ENCODE measurements around the gene BANP. TPM values are rescaled to one million over a fixed set of nuclear protein-coding genes. Genes with fewer than 3 reads are reported as not detected.

The BANP gene
- total and polyA plus RNA-seq, 12 donors = 10.4 to 29.8 (median 21.7) TPM

DNA sequence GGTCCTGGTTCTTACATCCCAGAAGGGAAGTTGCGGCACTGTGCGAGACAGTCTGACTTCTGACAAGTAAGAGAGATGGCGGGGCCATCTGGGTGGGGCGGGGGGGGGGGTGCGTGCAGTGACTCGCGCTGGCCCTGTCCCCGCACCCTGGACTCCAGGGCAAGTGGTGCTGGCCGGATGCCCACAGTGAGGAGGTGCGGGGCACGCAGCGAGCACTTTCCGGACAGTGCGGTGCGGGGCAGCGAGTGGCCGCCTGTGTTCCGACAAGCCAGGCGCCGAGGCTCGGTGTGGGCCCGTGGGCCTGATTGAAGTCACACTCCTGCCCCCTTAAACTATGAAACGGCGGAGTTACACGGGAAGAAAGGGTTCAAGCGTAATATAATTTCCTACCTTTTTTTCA lies 106.4 kb downstream of the BANP start:
- Histone ChIP-seq H3K9me3 (replicated peaks in 1 of 3) (no peaks in the 10 kb centered on the region), H3K27me3 (no peaks in the 10 kb centered on the region), H3K4me3 (no peak overlapping the region), H3K36me3 (replicated peaks in 1 of 2) (peaks cover 0 to 6% of the 10 kb centered on the region in 2 donors), H3K4me1 (replicated peaks in 1 of 2) (peaks cover 4 to 6% of the 10 kb centered on the region in 2 donors), H3K27ac (no peak overlapping the region)
- DNase-seq = no peak
- TF ChIP-seq, protein P1, sequence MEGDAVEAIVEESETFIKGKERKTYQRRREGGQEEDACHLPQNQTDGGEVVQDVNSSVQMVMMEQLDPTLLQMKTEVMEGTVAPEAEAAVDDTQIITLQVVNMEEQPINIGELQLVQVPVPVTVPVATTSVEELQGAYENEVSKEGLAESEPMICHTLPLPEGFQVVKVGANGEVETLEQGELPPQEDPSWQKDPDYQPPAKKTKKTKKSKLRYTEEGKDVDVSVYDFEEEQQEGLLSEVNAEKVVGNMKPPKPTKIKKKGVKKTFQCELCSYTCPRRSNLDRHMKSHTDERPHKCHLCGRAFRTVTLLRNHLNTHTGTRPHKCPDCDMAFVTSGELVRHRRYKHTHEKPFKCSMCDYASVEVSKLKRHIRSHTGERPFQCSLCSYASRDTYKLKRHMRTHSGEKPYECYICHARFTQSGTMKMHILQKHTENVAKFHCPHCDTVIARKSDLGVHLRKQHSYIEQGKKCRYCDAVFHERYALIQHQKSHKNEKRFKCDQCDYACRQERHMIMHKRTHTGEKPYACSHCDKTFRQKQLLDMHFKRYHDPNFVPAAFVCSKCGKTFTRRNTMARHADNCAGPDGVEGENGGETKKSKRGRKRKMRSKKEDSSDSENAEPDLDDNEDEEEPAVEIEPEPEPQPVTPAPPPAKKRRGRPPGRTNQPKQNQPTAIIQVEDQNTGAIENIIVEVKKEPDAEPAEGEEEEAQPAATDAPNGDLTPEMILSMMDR (IDR thresholded peaks at IDR 0.05) = no peak
- no peak for TF ChIP-seq POLR2A (IDR thresholded peaks at IDR 0.05)
- intact Hi-C loops (cut with DNase I) = no loop called here
- WGBS, 4 donors = 94 to 98% (median 96%) methylated on average over 21 to 26 of the region's 26 CpGs

DNA sequence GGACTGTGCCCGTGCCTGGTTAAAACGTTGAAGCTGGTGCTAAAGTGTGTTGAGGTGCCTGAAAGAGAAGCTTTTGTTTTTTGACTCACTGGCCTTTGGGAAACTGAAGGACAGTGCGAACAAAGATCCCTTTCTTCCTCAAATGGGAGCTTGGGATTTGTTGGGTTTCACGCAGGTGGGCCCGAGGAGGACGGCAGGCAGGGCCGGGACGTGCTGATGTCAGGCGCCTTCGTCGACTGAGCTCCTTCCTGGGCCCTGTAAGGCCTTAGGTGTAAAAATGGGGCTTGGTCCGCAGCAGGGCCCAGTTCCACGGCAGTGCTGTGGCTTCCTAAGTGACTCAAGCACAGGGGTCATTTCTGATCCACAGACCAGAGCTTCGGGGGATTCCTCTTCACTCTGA lies 106.9 kb downstream of the BANP start:
- no peaks in the 10 kb centered on the region for H3K9me3 ChIP-seq (replicated peaks in 1 of 3)
- H3K27ac ChIP-seq = no peak overlapping the region
- peaks cover 4 to 6% of the 10 kb centered on the region in 2 donors for H3K4me1 ChIP-seq (replicated peaks in 1 of 2)
- H3K36me3 ChIP-seq (replicated peaks in 1 of 2) = peaks cover 0 to 6% of the 10 kb centered on the region in 2 donors
- no peaks in the 10 kb centered on the region for H3K27me3 ChIP-seq
- no peak for TF ChIP-seq POLR2A (IDR thresholded peaks at IDR 0.05)
- TF ChIP-seq, protein P1 (IDR thresholded peaks at IDR 0.05) = no peak
- H3K4me3 ChIP-seq = no peak overlapping the region
- DNase-seq = no peak
- WGBS, 4 donors = 89 to 92% (median 90%) methylated on average over 14 of the region's 14 CpGs
- intact Hi-C loops (cut with DNase I) = no loop called here

DNA sequence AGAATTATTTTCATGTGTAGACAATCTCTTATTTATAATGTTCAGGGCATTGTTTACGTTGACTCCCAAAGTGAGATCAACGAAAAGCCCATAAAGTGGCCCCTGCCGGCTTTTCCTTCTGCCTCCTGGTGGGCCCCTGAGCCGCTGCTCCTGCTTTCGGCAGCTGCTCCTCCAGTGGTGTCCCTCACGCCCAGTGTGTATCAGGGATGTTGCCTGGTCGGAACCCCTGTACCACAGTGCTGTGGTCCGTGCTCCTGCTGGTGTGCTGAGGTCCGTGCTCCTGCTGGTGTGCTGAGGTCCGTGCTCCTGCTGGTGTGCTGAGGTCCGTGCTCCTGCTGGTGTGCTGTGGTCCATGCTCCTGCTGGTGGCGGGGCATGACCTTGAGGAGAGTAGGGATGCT lies 107.6 kb downstream of the BANP start:
- no peak for TF ChIP-seq POLR2A (IDR thresholded peaks at IDR 0.05)
- TF ChIP-seq, protein P1 (IDR thresholded peaks at IDR 0.05) = no peak
- no peak for DNase-seq
- Histone ChIP-seq H3K9me3 (replicated peaks in 1 of 3) (no peaks in the 10 kb centered on the region), H3K36me3 (replicated peaks in 1 of 2) (peaks cover 0 to 6% of the 10 kb centered on the region in 2 donors), H3K4me3 (no peak overlapping the region), H3K4me1 (replicated peaks in 1 of 2) (peaks cover 4 to 6% of the 10 kb centered on the region in 2 donors), H3K27ac (no peak overlapping the region), H3K27me3 (no peaks in the 10 kb centered on the region)
- intact Hi-C loops (cut with DNase I) = no loop called here
- WGBS, 4 donors = 91 to 98% (median 95%) methylated on average over 9 to 12 of the region's 12 CpGs

DNA sequence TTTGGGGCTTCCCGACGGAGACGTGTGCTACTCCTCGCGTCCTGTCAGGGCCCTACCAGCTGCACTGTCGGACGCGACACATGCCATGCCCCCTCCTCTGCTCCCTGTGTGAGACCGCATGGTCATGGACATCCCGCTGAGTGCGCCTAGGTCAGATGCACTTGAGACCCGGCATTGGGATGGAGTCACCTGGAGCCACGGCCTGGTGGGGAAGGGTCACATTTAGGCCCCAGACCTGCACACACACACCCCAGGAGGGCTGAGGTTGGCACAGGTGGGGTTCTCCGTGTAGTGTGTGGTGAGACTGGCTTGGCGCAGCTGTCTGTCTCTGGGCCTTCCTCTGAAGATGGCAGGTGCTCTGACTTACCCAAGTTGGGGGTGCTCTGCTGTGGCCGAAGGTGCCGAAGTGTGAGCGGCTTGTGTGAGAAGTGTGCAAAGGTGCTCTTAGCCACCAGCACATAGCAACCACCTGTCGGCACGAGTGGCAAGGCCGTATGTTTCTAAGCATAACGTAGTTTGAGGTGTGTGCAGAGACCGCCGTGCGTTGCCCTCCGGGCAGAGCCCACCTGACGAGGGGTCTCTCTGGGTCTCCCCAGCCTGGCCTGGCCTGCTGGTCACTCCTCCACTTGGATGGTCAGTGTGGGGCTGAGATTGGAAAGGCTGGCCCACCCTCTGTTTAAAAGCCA lies 108.6 kb downstream of the BANP start:
- TF ChIP-seq, protein P1 (IDR thresholded peaks at IDR 0.05) = no peak
- no peak for TF ChIP-seq POLR2A (IDR thresholded peaks at IDR 0.05)
- WGBS, 4 donors = 97 to 99% (median 98%) methylated on average over 14 to 27 of the region's 27 CpGs
- H3K4me3 ChIP-seq = no peak overlapping the region
- intact Hi-C loops (cut with DNase I) = no loop called here
- DNase-seq = no peak
- H3K27ac ChIP-seq = no peak overlapping the region
- no peaks in the 10 kb centered on the region for H3K27me3 ChIP-seq
- peaks cover 0 to 6% of the 10 kb centered on the region in 2 donors for H3K36me3 ChIP-seq (replicated peaks in 1 of 2)
- H3K4me1 ChIP-seq (replicated peaks in 1 of 2) = peaks cover 0 to 6% of the 10 kb centered on the region in 2 donors
- H3K9me3 ChIP-seq (replicated peaks in 1 of 3) = no peaks in the 10 kb centered on the region
